OCI-LY7 (cell line): Measurements from ENCODE around the gene KDM2B. TPM values are rescaled to one million over a fixed set of nuclear protein-coding genes. Genes with fewer than 3 reads are reported as not detected.

Source experiments
- BruUV-seq: library from RNA; stranded (reverse); fragments of 400-500 nt; replicated peaks from 2 replicates; lab custom pipeline; 2021; lab: Mats Ljungman, UMichigan
- CTCF ChIA-PET: fragments of 300-600 bp; sonication (Branson Sonifier 250); formaldehyde crosslinking; loops from one replicate; lab custom pipeline; 2022; ENCODE audit warnings: antibody characterized with exemption; ENCODE audit not compliant: unreplicated experiment; lab: Charles Lee
- POLR2A ChIA-PET: fragments of 300-600 bp; sonication (Branson Sonifier 250); formaldehyde crosslinking; loops from one replicate; lab custom pipeline; 2022; ENCODE audit warnings: antibody characterized with exemption; lab: Charles Lee
- DNase-seq: peaks from one replicate; pipeline ENCODE4 v3.0.0-alpha.2; 2015; ENCODE audit warnings: low spot score
- H2AFZ ChIP-seq: fragments of 200-600 bp; sonication (generic), shearing (Covaris generic); 2 replicates; pipeline ENCODE4 v1.6.1; 2014; ENCODE audit warnings: mild to moderate bottlenecking, antibody characterized with exemption, low read length, moderate library complexity
- H3K27ac ChIP-seq: fragments of 200-600 bp; sonication (generic); 2 replicates; pipeline ENCODE4 v1.5.1; 2014; ENCODE audit warnings: mixed run types, low read depth, mild to moderate bottlenecking, moderate library complexity, low read length, inconsistent platforms; ENCODE audit not compliant: poor library complexity, severe bottlenecking
- H3K36me3 ChIP-seq: fragments of 200-600 bp; sonication (generic); 2 replicates; pipeline ENCODE4 v1.6.1; 2014; ENCODE audit warnings: mild to moderate bottlenecking, antibody characterized with exemption, low read length, moderate library complexity, mixed read lengths; ENCODE audit not compliant: insufficient read depth
- H3K4me1 ChIP-seq: fragments of 200-600 bp; sonication (generic); 2 replicates; pipeline ENCODE4 v1.5.1; 2014; ENCODE audit warnings: mild to moderate bottlenecking, low read length; ENCODE audit not compliant: insufficient read depth, poor library complexity, severe bottlenecking
- H3K4me2 ChIP-seq: fragments of 200-600 bp; sonication (generic); 2 replicates; pipeline ENCODE4 v1.6.1; 2014; ENCODE audit warnings: mild to moderate bottlenecking, low read length
- H3K4me3 ChIP-seq: fragments of 200-600 bp; sonication (generic); 2 replicates; pipeline ENCODE4 v1.5.1; 2014; ENCODE audit warnings: mild to moderate bottlenecking, low read depth, low read length; ENCODE audit not compliant: poor library complexity, severe bottlenecking
- H3K79me2 ChIP-seq: fragments of 200-600 bp; sonication (generic); 2 replicates; pipeline ENCODE4 v1.6.1; 2016; ENCODE audit warnings: low read depth, mild to moderate bottlenecking, low read length, moderate library complexity, mixed read lengths; ENCODE audit not compliant: insufficient read depth
- H3K9me2 ChIP-seq: fragments of 200-600 bp; sonication (generic); 2 replicates; pipeline ENCODE4 v1.6.1; 2016; ENCODE audit warnings: mild to moderate bottlenecking, low read length, mixed read lengths; ENCODE audit not compliant: insufficient read depth
- H3K9me3 ChIP-seq: fragments of 200-600 bp; sonication (generic); 2 replicates; pipeline ENCODE4 v1.6.1; 2014; ENCODE audit warnings: mild to moderate bottlenecking, mixed run types, low read length, mixed read lengths
- H4K20me1 ChIP-seq: fragments of 200-600 bp; sonication (generic); 2 replicates; pipeline ENCODE4 v1.6.1; 2014; ENCODE audit warnings: mild to moderate bottlenecking, antibody characterized with exemption, low read length, moderate library complexity, mixed read lengths; ENCODE audit not compliant: insufficient read depth
- EZH2phosphoT487 ChIP-seq: fragments of 200-600 bp; sonication (generic); IDR thresholded peaks from 2 replicates; pipeline ENCODE4 v1.6.1; 2018; ENCODE audit warnings: low read depth, borderline replicate concordance, mild to moderate bottlenecking, mixed run types, antibody characterized with exemption, low read length, moderate library complexity, mixed read lengths
- intact Hi-C: fragments of 100-400 bp; cut with micrococcal nuclease; formaldehyde crosslinking; loops from one replicate; pipeline ENCODE4 v1.10.0; 2022; ENCODE audit not compliant: unreplicated experiment
- total RNA-seq, 2 experiments: library from RNA; depleted of rRNA in 1 of 2; stranded (reverse); fragments of >200 nt in 1 of 2; shearing (Covaris generic) in 1 of 2; gene quantifications; 2 replicates each; pipeline ENCODE4 v1.2.3, GENCODE V29; 2014 to 2022
- TF ChIP-seq, protein P1 (sequence below): fragments of 200-600 bp; sonication (generic); conservative IDR thresholded peaks from 2 replicates; pipeline ENCODE4 v1.5.1; 2014; ENCODE audit warnings: mild to moderate bottlenecking, antibody characterized with exemption, low read length, moderate library complexity, mixed read lengths

KDM2B gene
- total RNA-seq, 2 experiments from 2014 or later: 78.5 to 88.0 TPM

DNA sequence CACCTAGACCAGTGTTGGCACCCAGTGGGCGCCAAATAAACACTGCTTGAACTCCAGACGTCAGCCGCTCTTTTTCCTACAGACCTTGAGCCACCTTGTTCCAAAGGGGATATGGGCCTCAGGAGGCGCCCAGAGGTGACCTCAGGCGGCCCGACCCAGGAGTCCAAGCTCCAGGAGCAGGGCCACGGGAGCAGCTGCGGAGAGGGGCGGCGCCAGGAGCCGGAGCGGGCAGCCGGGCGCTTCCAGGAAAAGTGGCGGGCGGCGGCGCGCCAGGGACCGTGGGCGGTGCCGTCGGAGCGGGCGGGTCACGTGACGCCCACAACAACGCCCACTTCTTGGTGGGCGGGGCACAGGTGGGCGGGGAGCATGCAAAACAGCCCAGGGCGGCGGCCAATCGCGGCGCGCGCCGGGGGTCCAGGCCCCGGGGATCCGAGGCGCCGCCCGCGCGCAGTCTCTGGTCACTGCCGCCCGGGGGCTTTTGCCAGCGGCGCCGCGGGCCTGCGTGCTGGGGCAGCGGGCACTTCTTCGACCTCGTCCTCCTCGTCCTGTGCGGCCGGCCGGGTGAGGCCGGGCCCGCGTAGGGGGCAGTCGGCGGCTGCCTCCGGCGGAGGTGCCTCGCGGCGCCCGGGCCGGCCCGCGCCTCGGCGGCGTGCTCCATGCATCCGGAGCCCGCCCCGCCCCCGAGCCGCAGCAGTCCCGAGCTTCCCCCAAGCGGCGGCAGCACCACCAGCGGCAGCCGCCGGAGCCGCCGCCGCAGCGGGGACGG, 45.4 kb upstream of the KDM2B start, which contains the start of gene ORAI1:
Gene ORAI1 (plus strand): TSS at position 444 of the 766 bp plus-strand sequence.
- Histone ChIP-seq H4K20me1 (peaks cover 9% of the 10 kb centered on the region; the same call in 1 of the 2 replicates), H3K4me1 (peaks cover 37% of the 10 kb centered on the region), H3K9me3 (no peaks in the 10 kb centered on the region), H3K36me3 (peaks cover 9% of the 10 kb centered on the region; the same call in 1 of the 2 replicates), H3K9me2 (no peaks in the 10 kb centered on the region), H3K79me2 (peaks cover 22% of the 10 kb centered on the region), H2AFZ (peak within 1 kb of the TSS; percentile 64), H3K4me3 (peak within 1 kb of the TSS; percentile 69), H3K27ac (peak within 1 kb of the TSS; percentile 70), H3K4me2 (peak within 1 kb of the TSS; percentile 84)
- intact Hi-C loops: loop anchor here (2.0 to 5.0 kb wide), 2 partner anchors 39 to 176 kb away; partner anchors contain the start of gene SETD1B
- CTCF ChIA-PET: interaction anchor here (0.6 to 2.0 kb wide), 2 partner anchors 11 to 65 kb away, joined by 3 to 16 read pairs; no protein-coding TSS in a partner anchor
- no TSS peak for BruUV-seq
- DNase-seq: peak; percentile 97
- TF ChIP-seq, protein P1, sequence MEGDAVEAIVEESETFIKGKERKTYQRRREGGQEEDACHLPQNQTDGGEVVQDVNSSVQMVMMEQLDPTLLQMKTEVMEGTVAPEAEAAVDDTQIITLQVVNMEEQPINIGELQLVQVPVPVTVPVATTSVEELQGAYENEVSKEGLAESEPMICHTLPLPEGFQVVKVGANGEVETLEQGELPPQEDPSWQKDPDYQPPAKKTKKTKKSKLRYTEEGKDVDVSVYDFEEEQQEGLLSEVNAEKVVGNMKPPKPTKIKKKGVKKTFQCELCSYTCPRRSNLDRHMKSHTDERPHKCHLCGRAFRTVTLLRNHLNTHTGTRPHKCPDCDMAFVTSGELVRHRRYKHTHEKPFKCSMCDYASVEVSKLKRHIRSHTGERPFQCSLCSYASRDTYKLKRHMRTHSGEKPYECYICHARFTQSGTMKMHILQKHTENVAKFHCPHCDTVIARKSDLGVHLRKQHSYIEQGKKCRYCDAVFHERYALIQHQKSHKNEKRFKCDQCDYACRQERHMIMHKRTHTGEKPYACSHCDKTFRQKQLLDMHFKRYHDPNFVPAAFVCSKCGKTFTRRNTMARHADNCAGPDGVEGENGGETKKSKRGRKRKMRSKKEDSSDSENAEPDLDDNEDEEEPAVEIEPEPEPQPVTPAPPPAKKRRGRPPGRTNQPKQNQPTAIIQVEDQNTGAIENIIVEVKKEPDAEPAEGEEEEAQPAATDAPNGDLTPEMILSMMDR: peak; percentile 9; the same call in 1 of the 2 replicates
- no peak for TF ChIP-seq EZH2phosphoT487
- POLR2A ChIA-PET: interaction anchor here (0.6 to 3.6 kb wide), 5 partner anchors 11 to 90 kb away, joined by 3 to 10 read pairs (median 3); no protein-coding TSS in a partner anchor

DNA sequence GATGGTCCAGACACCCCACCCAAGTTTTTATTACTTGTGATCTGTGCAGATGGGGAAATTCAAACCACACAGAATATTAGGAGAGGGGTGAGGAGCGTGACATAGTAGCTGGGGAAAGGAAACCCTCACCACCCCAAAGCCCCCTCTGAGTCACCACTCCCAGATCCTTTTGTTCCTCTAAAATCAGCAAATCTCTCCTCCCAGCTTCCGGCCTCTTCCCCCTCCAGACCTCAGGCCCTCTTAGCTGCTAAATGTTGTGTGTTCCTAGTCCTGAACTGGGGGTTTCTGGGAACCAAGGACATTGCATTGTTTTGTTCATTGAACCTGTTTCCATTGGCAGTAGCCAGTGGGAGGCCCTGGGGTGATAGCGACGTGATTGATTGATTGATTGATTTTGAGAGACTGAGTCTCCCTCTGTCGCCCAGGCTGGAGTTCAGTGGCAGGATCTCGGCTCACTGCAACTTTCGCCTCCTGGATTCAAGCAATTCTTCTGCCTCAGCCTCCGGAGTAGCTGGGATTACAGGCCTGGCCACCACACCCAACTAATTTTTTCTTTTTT, 39.6 kb upstream of the KDM2B start:
- CTCF ChIA-PET: no interaction called here
- no peaks in the 10 kb centered on the region for H3K9me3 ChIP-seq
- peaks cover 10% of the 10 kb centered on the region for H3K4me1 ChIP-seq
- no peaks in the 10 kb centered on the region for H3K9me2 ChIP-seq
- POLR2A ChIA-PET: no interaction called here
- TF ChIP-seq, protein P1: no peak
- TF ChIP-seq EZH2phosphoT487: no peak
- no peak overlapping the region for H3K4me3 ChIP-seq
- H4K20me1 ChIP-seq: no peaks in the 10 kb centered on the region
- intact Hi-C loops: no loop called here
- no peak overlapping the region for H2AFZ ChIP-seq
- no peaks in the 10 kb centered on the region for H3K36me3 ChIP-seq
- no peak overlapping the region for H3K4me2 ChIP-seq
- H3K27ac ChIP-seq: no peak overlapping the region
- no peaks in the 10 kb centered on the region for H3K79me2 ChIP-seq
- no TSS peak for BruUV-seq
- DNase-seq: no peak
